Endothelial cell (in vitro differentiated cells): Measurements from ENCODE around the gene EPSTI1. TPM values are rescaled to one million over a fixed set of nuclear protein-coding genes. Genes with fewer than 3 reads are reported as not detected.
A peak's percentile ranks its signal among the peaks of the same experiment; 100 is the strongest.
"Not testable (repeated sequence)": the region's sequence is repeated elsewhere in the genome, so short reads cannot be mapped to it uniquely, and the experiment has no call there.

Source experiments
- DNase-seq: peaks from one replicate; pipeline ENCODE4 v3.0.0; 2021; ENCODE audit warnings: low spot score
- H3K27ac Mint-ChIP-seq: one replicate; pipeline ENCODE4 v1.8.0; 2021; ENCODE audit warnings: mixed read lengths, inconsistent platforms; ENCODE audit not compliant: unreplicated experiment
- H3K27me3 Mint-ChIP-seq: one replicate; pipeline ENCODE4 v1.8.0; 2021; ENCODE audit warnings: mild to moderate bottlenecking, moderate library complexity, mixed read lengths, inconsistent platforms; ENCODE audit not compliant: unreplicated experiment
- H3K36me3 Mint-ChIP-seq: one replicate; pipeline ENCODE4 v1.8.0; 2021; ENCODE audit warnings: mild to moderate bottlenecking, low read depth, mixed read lengths, inconsistent platforms; ENCODE audit not compliant: unreplicated experiment
- H3K4me1 Mint-ChIP-seq: one replicate; pipeline ENCODE4 v1.8.0; 2021; ENCODE audit warnings: mild to moderate bottlenecking, mixed read lengths, inconsistent platforms; ENCODE audit not compliant: unreplicated experiment
- H3K4me3 Mint-ChIP-seq: one replicate; pipeline ENCODE4 v1.8.0; 2021; ENCODE audit warnings: mild to moderate bottlenecking, mixed read lengths, inconsistent platforms; ENCODE audit not compliant: unreplicated experiment
- H3K9me3 Mint-ChIP-seq: one replicate; pipeline ENCODE4 v1.8.0; 2021; ENCODE audit warnings: mixed read lengths, inconsistent platforms; ENCODE audit not compliant: unreplicated experiment
- CTCF ChIP-seq: fragments of 200-600 bp; sonication (generic); IDR thresholded peaks from one replicate; pipeline ENCODE4 v1.5.0; 2021; ENCODE audit warnings: antibody characterized with exemption; ENCODE audit not compliant: unreplicated experiment
- total RNA-seq: library from RNA; stranded (reverse); fragmentation: NEBNext Ultra II Directional; extraction: Animal tissue kit (Norgen Biotek cat#: 25700); gene quantifications from one replicate; pipeline ENCODE4 v1.2.1, GENCODE V29; 2021; ENCODE audit not compliant: unreplicated experiment

Gene EPSTI1
- total RNA-seq, 1 donor from 2014 or later = 0.77 TPM

DNA sequence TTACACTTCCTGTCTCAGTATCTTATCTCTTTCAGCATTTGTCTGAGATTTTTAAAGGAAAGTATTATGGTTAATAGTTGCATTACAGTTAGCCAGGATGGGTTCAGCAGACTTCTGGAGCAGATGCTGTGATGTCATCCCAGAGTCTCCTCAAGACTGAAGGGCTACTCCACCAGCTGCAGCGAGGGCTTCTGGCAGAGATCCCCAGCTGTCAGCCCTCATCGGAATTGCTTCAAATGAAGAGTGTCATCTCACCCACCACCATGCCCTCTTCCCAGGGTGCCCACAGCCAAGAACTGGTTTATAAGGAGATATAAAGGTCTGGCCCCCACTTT lies 126.3 kb downstream of the EPSTI1 start:
- Mint-ChIP-seq H3K9me3 (no peaks in the 10 kb centered on the region), H3K4me3 (no peak overlapping the region), H3K27me3 (peaks cover 3% of the 10 kb centered on the region), H3K27ac (peak overlapping the region; percentile 1), H3K4me1 (peaks cover 11% of the 10 kb centered on the region), H3K36me3 (no peaks in the 10 kb centered on the region)
- DNase-seq = no peak
- TF ChIP-seq CTCF = no peak

DNA sequence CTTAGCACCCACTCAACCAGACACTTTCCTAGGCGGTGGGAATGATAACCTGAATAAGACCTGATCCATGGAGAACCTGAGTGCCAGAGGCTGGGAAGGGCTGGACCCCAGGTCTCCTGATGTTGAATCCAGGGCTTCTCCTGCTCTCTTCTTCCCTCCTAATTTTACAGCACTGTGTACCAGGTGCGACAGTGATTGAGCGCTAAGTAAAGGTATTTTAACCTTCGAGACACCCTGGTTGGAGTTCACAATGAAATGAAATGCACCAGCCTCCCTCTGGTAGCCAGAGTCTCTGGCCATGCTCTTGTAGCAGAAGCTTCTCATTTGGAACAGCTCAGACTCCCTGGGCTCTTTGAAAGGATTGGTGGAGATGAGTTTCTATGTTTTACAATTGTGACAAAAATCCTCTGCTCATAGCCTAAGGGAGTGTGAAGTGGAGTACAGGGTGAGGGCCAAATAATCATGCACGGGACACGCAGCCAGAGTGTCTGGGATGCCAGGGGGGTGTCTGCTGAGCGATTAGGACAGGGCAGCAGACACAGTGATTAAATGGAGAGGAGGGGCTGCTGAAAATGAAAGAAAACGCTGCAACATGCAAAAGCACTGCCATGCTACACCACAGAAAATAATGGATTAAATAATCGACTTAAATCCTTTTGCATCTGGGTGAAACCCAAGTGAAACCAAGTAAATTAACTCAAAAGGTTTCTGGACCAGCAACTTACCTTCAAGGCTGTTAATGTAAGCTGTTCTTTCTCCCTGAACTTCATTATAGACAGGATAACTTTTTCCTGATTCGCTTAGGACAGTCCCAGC lies 126.9 kb downstream of the EPSTI1 start:
- Mint-ChIP-seq H3K4me1 (peaks cover 7% of the 10 kb centered on the region), H3K27me3 (peaks cover 3% of the 10 kb centered on the region), H3K4me3 (no peak overlapping the region), H3K27ac (no peak overlapping the region), H3K9me3 (no peaks in the 10 kb centered on the region), H3K36me3 (no peaks in the 10 kb centered on the region)
- TF ChIP-seq CTCF = no peak
- no peak for DNase-seq

- H3K4me1 Mint-ChIP-seq, H3K36me3 Mint-ChIP-seq, H3K9me3 Mint-ChIP-seq, H3K27ac Mint-ChIP-seq, H3K27me3 Mint-ChIP-seq, DNase-seq, H3K4me3 Mint-ChIP-seq: not testable (repeated sequence)
Observed at GRCh38 chr13:42862370-42862769, 129.7 kb downstream of the EPSTI1 start.

DNA sequence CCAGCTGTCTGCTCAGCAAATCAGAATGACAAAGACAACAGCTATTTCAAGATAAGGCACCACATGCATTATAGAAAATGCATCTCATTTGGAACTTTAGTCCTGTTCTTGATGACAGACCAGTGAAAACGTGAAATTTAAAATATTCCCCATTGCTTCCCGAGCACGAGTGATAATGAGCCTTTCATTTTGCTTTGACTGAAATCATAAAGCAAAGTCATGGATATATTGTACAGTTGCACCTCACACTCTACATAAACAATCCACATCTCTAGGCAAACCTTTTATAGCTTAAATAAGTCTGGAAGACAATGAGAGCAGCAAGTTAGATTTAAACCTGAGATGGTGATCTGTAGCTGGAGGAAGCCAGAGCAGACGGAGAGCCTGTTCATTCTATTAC lies 131.6 kb downstream of the EPSTI1 start:
- DNase-seq = no peak
- Mint-ChIP-seq H3K27me3 (peaks cover 1% of the 10 kb centered on the region), H3K36me3 (no peaks in the 10 kb centered on the region), H3K27ac (no peak overlapping the region), H3K9me3 (no peaks in the 10 kb centered on the region), H3K4me3 (no peak overlapping the region), H3K4me1 (peaks cover 5% of the 10 kb centered on the region)
- no peak for TF ChIP-seq CTCF

DNA sequence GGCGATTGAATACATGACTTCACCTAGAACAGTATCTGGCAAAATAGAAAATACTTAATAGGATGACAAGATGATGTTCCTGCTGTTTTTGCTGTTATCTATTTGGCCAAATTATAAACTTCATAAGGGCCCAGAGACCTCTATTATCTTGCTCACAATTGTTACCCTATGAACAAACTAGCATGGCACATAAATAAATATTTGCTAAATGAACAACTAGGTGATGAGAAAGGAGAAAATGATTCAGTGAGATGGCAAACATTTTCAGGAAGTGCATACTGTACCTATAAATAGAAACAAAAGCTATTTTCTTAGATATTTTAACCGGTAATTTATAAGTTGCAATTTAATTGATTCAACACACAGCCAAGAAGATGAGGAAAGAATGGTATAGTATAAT lies 132.3 kb downstream of the EPSTI1 start:
- no peak overlapping the region for H3K27ac Mint-ChIP-seq
- no peaks in the 10 kb centered on the region for H3K36me3 Mint-ChIP-seq

More for the DNA sequence above, 132.3 kb downstream of the EPSTI1 start:
- TF ChIP-seq CTCF = no peak
- Mint-ChIP-seq H3K4me1 (no peaks in the 10 kb centered on the region), H3K27me3 (peaks cover 1% of the 10 kb centered on the region), H3K4me3 (no peak overlapping the region), H3K9me3 (no peaks in the 10 kb centered on the region)
- DNase-seq = no peak
